CD1c-positive myeloid dendritic cell (primary cell): ENCODE measurements around the gene SZRD1.

Experiments used
- DNase-seq: peaks from one replicate; pipeline ENCODE4 v3.0.0-alpha.2; 2016; ENCODE audit errors: extremely low spot score

SZRD1 gene

DNA sequence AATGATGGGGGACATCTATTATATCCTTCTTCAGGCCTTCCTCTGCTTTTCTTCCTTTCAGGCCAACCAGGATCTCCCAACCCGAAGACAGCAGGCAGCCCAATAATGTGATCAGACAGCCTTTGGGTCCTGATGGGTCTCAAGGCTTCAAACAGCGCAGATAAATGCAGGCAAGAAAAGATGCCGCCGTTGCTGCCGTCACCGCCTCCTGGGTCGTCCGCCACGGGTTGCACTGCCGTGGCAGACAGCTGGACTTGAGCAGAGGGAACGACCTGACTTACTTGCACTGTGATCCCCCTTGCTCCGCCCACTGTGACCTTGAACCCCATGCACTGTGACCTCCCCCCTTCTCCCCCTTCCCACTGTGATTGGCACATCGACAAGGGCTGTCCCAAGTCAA lies 27.9 kb downstream of the SZRD1 start:
- DNase-seq = no peak

DNA sequence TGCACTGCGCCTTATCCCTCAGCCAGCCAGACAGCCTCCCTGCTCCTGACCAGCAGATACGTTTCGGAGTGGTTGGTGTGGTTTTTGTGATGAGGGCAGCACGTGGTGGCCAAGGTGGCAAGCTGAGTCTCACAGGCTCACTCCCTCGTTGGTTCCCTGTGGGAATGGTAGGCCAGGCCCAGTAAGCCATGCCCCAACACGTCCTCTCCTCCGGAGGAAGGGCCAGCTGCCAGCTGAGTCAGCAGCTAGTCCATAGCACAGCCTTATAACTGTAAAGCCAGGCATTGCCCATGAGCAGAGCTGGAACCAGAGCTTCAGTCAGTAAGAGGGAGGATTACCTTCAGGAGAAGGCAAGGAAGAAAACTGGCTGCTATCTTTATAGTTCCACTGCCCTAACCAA lies 29.5 kb downstream of the SZRD1 start:
- DNase-seq = no peak

DNA sequence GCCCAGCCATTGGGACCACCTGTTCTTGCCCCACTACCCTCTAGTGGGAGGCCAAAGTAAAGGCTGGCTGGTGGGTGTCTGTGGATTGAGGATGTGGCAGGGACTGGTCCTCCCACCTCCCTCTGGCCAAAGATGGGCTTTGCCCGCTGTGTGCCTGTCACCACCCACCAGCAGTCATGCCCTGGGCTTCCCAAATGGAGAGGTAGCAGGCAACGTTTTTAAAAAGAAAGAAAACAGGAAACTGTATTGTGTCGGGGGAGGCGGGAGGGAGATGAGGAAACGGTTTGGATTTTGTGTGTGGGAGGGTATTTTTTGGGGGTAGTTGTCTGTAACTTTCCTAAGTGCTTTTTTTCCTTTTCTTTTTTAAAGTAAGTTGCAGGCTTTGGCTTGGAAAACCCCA lies 30.1 kb downstream of the SZRD1 start:
- DNase-seq = peak; percentile 61

DNA sequence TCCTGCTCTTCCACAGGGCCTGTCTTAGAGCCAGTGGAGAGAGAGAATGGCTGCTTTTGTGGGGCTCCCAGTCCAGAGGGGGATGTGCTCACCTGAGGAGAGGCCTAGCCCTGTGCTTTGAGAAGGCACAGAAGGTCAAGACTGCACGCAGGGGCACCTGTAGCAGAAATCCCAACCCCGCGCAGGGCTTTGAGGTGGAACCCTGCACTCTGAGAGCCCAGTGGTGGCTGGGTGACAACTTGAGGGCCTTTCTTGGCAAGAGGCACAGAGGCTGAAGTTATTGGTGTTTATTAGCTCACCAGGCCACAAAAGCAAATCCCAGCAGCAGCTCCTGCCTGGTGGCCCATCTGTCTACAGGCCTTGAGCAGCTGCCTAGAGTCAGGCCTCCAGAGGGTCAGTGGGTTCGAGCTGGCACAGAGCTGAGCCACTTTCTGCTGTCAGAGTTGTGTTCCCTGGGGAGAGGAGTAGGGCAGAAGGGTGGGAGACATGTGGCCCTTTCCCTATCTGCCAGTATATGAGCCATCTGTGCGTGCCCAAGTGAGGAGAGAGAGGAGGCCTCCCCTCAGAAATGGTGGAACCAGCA lies 31.4 kb downstream of the SZRD1 start:
- no peak for DNase-seq

DNA sequence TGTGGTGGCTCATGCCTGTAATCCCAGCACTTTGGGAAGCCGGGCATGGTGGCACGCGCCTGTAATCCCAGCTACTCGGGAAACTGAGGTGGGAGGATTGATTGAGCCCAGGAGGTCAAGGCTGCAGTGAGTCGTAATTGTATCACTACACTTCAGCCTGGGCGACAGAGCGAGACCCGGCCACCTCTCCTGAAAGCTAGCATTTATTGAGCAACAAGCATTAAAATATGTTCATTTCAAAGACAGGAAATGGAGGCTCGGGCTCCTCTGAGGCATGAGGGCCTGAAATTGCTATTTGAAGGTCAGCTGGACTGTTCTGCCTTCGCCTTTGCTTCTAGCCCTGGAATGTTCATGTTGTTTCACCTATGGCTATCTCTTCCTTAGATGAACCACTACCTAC lies 35.7 kb downstream of the SZRD1 start:
- no peak for DNase-seq

DNA sequence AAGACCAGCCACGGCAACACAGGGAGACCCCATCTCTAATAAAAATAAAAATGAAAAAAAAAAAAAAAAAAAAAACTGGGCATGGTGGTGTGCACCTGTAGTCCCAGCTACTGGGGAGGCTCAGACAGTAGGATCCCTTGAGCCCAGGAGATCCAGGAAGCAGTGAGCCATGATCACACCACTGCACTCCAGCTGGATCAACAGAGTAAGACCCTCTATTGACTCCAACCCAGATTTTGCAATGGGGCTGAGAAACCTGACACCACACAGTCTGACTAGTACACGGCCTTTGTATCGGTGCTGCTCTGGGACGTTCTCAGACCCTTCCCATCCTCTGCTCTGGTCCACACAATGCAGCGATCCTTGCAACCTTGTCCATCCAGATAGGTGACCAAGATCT lies 38.4 kb downstream of the SZRD1 start:
- no peak for DNase-seq

DNA sequence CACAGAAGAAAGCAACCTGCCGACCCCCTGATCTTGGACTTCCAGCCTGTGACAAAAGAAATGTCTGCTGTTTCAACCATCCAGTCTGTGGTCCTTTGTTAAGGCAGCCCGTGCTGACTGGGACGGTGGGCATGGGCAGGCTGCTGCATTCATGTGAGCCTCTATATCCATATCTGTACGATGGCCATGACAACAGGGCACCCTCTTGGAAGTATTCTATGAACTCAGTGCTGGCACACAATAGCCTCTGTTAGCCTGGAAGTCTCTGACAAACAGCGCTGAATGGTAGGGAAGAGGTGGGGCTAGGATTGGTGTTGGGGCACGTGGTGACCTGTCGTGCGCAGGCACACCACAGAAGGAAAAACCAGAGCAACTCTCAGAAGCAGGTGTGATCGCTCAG lies 39.8 kb downstream of the SZRD1 start:
- no peak for DNase-seq

DNA sequence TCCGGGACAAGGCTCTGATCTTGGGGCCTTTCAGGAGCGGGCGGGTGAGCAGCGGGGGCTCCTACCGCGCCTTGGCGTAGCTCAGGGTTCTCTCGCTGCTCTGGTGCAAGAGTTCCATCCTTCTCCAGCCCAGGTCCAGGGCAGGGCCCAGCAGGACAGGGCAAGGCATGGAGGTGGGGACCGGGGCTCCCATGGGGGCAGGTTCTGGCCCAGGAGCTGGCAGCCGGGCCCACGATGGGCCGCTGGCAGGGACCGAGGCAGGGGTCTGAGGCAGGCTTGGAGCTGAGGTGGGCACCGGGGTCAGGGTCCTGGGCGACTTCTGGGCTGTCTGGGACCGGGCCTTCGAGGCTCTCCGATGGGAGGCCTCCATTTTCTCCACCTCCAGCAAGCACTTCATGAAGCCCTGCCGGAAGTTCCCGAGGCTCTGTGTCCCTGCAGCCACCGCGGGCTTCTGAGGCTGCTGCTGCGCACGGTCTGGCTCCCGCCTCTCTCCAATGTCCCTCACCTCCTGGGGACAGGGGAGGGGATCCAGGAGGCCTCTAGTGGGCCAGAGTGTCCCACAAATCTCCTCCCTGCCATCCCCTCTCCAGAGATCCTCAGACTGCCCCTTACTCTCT lies 42.6 kb downstream of the SZRD1 start:
- DNase-seq = no peak

DNA sequence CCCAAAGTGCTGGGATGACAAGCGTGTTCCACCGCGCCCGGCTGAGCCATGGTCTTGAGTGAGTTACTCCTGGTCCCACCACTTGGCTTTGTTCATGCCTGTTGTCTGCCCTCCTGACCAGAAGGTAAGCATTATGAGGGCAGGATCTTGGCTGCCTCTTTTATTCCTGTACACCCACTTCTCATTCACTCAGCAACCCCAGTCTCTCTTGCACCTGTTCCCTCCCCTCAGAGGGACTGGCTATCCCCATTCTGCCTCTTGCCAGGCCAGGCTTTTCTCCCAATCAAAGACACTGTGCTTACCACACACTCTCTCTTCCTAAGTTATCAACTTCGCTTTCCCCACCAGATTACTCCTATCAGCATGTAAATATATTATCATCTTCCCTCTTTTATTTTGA lies 43.8 kb downstream of the SZRD1 start:
- no peak for DNase-seq

DNA sequence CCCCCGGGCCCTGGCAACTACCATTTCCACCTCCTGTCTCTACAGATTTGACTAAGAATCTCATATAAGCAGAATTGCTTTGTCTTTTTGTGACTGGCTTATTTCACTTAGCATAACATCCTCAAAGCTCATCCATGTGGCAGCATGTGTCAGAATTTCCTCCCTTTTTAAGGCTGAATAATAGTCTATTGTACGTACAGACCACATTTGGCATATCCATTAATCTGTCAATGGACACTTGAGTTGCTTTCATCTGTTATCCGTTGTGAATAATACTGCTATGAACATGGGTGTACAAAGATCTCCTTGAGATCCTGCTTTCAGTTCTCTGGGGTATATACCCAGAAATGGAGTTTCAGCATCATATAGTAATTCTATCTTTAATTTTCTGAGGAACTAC lies 46.1 kb downstream of the SZRD1 start:
- no peak for DNase-seq

DNA sequence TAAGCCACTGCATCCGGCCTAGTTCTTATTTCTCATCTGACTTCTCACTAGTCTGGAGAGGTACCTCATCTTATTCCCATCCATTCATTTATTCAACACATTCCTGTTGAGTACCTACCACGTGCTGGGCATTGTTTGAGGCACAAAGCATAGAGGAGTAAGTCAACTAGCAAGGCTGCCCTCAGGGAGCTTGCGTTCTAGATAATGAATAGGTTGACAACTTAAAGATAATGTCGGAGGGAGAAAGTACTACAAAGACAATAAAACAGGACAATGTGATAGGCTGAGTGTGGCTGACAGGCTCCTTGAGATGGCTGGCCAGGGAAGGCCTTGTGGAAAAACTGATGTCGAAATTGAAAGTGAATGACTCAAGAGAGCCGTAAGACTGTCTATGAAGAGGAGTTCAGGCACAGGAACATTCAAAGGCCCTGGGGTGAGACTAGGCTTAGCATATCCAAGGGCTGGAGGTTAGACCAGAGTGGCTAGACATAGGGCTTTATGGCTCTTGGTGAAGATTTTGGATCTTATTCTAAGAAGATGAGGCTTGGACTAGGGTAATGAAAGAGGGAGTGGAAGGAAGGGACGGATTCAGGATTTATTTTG lies 51.9 kb downstream of the SZRD1 start:
- no peak for DNase-seq

DNA sequence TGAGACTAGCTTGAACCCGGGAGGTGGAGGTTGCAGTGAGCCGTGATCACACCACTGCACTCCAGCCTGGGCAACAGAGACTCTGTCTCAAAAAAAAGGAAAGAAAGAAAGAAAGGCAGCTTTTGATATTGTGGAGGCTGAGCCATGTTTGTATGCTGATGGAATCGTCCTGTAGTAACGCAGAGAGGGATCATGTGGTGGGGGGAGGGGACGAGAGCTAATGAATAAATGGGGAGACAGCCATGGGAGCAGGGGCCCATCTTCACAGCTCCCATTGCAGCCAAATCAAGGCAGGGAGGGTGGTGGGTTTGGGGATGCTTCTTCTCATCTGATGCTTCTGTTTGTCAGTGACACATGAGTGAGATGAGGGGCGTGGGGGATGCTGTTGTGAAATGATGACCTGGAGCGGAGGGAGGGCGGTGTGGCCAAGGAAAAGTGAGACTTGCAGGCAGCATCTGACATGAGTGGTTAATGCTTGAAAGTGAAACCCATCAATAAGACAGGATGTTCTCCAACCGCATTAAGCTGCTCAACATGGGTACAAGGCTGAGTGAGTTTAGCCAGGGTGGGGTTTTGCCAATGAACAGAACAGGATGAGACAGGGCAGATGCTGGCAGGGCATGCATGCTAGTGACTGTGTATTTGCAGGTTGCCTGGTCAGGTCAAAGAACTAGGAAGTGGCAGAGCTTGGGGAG lies 53.5 kb downstream of the SZRD1 start:
- no peak for DNase-seq

DNA sequence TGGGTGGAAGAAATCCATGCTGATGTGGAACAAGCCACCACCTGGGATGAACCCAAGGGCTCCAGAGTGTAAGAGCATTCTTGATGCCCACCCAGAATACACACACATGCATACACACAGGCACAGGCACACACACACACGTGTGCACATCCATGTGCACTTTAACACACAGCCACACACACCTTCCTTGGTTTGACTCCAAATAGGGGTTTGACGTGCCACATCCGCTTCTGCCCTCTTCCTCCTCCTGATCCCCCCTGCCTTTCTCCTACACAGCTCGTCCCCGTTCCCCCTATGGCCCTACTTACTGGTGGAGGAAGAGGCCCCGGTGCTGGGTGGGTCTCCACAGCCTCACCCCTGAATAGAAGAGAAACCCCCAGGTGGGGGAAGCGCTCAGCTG lies 54.2 kb downstream of the SZRD1 start:
- no peak for DNase-seq

DNA sequence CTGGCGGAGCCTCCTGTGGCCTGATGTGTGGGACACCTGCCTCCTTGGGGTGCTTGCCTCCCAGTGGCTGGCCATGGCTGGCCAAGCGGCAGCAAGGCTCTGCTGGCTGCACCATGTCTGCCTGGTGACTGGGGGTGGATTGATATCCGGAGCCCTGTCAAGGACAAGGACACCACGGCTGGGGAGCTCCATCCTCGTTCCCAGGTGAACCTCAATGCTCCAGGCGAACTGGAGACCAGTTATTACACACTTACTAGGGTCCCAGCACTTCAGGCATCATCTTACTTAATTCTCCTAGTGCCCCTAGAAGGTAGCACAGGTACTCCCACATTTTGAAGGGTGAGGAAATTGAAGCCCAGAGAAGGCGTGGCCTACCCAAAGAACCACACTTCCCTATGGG lies 55.0 kb downstream of the SZRD1 start:
- no peak for DNase-seq

DNA sequence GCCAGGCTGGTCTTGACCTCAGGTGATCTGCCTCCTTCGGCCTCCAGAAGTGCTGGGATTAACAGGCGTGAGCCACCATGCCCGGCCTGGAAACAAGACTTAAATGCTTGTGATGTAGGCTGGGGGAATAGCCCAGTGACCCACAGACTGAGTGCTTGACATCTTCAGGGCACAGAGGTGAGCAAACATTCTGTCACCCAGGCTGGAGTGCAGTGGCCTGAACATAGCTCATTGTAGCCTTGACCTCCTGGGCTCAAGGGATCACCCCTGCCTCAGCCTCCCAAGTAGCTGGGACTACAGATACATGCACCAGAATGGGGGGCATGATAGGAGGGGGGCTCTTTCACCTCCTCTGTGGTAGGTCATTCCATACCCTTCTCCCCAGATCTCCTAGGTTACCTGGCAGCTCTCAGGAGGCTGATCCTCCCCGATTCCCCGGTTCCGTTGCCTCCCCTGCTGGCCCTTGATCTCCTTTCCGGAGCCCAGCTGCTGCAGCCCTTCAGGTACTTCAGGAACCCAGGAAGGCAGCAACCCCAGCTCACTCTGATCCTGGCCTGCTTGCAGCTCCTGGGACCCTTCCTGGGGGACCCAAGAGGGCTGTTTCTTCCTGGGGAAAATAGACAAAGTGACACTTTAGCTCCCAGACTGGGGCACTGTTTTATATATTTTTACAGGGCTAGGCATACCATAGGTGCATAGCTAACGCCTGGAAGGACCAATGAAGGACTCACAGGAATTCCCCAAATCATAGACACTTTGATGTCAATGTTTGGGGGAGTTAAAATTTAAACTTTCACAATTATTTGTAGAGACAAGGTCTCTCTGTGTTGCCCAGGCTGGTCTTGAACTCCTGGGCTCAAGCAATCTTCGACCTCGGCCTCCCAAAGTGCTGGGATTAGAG lies 58.3 kb downstream of the SZRD1 start:
- no peak for DNase-seq

DNA sequence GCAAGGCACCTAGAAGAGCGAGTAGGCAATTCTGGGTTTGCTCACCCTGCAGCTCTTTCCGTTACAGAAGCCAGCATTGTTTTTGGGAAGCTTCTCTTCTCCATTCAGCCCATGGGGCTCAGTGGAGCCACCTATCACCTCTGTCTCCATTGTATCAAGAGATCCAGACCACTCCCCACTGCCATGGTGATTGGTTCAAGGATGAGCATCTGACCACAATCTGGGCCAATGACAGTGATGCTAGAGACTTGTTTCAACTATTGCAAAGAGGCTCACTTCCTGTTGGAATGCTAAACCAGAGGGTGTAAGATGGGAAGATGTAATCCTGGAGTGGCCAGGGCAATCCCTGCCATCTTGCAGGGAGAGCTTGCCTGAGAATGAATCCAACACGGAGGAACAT lies 63.6 kb downstream of the SZRD1 start:
- DNase-seq = peak; percentile 22

DNA sequence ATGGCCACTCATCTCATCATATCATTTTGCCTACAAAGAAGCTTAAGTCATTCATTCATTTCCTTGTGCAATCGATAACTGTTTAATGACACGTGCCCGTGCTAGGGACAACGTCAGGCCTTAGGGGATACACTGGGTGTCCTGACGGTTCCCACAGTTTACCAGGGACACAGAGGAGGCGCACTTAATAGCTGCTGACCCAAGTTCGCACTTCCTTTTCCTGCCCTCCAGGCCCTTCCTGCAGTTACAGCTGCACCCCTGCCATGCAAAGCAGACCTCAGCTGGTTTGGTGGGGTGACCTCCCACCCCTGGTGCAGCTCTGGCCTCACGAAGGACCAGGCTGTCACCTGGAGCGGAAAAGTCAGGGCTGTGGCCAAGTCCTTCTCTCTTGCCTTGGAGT lies 66.0 kb downstream of the SZRD1 start:
- DNase-seq = peak; percentile 20

DNA sequence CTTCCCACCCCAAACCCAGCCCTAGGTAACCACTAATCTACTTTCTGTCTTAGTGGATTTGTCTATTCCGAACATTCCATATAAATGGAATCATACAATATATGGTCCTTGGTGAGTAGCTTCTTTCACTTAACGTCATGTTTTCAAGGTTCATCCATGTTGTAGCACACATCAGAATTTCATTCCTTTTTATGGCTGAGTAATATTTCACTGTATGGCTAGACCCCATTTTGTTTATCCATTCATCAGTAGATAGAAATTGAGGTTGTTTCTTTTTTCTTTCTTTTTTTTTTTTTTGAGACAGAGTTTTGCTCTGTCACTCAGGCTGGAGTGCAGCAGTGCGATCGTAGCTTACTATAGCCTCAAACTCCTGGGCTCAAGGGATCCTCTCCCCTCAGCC lies 67.0 kb downstream of the SZRD1 start:
- DNase-seq = no peak

DNA sequence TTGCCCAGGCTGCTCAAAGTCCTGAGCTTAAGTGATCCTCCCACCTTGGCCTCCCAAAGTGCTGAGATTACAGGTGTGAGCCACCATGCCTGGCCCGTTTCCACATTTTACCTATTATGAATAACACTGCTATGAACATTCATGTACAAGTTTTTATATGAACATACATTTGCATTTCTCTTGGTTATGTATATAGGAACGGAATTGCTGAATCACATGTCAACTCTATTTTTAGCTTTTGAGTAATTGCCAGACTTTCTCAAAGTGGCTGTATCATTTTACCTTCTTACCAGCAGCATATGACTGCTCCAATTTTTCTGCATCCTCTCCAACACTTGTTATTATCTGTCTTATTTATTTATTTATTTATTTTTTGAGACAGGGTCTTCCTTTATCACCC lies 67.5 kb downstream of the SZRD1 start:
- no peak for DNase-seq

DNA sequence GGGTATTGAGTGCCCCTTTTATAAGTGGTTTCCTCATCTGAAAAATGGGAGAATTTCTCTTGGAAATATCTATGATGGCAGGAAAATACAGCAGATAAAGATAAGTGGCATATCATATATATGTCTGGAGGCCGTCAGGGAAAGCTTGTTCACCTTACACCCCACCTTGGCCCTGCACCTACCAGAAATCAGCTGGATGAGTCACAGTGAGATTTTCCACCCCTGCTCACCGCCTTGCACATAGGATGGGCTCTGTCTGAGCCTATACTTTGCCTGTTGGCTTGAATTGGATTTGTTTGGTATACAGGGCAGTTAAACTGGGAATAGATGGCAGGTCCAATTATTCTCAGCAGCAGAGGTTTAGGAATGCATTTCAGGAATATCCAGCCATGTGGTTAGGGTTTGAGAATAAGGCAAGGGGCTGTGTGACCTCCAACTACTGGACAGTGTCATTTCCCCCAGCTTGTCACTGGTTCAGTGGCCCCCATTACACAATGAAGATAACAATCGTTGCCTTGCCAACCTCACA lies 70.0 kb downstream of the SZRD1 start, which contains the start of gene SPATA21:
SPATA21 (minus strand) TSS at position 479 of the 529 bp plus-strand sequence. CDS start 6,053 bp downstream, outside the sequence.
- DNase-seq = no peak

DNA sequence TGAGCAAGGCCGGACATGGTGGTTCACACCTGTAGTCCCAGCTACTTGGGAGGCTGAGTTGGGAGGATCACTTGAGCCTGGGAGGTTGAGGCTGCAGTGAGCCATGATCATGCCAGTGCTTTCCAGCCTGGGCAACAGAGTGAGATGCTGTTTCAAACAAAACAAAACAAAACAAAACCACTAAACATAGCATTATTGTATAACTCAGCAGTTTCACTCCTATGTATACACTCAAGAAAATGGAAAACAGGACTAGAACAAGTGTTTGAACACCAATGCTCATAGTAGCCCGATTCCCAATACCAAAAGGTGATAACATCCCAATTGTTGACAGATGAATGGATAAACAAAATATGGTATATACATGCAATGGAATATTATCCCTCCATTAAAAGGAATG lies 71.5 kb downstream of the SZRD1 start:
- DNase-seq = no peak

DNA sequence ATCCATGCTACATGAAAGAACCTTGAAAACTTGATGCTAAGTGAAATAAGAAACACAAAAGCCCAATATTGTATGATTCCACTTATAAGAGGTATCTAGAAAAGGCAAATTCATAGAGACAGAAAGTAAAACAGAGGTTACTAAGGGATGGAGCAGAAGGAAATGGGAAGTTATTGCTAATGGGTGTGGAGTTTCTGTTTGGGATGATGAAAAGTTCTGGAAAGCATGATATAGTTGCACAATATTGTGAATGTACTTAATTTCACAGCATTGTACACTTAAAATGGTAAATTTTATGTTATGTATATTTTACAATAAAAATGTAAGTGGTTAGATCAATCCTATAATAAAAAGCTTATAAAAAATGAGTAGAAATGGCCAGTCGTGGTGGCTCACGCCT lies 71.9 kb downstream of the SZRD1 start:
- peak; percentile 21 for DNase-seq
